GM21717 (cell line): ENCODE data around the gene HIBADH.

Experiments used
- ATAC-seq: cut with Tn5 transposase; IDR thresholded peaks from one replicate; pipeline ENCODE4 v1.9.1; 2021; ENCODE audit warnings: mild to moderate bottlenecking, moderate library complexity; ENCODE audit not compliant: unreplicated experiment

The HIBADH gene

DNA sequence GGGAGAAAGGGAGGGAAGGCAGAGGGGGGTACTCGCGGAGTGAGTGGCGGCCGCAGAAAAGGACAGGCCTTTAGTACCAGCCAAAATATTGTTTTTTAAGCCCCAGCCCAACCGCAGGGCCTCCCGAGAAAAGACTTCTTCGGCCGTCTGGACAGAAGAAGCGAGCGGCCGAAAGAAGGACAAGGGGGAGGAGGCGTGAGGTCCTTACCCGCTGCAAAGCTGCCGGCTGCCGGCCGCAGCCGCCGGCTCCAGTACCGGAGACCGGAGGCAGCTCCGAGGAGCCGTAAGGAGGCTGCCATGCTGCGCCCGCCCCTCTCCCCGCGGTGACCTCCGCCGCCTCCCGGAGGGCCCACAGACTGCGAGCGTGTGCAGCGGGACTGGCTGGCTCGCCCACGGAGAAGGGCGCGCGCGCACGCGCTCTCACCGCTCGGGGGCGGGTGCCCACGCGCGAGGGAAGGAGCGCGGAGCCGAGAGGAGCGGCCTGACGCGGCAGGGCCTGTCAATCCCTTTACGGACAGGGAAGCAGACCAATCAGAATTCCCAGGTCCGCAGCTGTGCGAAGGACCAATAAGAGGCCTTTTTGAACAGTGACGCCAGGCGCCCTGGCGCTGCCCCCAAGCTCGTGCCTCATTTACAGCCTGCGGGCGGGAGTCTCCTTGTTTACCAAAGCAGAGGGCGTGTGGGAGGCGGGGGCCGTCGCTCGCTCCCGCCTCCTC lies at the start of gene HIBADH:
Gene HIBADH, minus strand, starts transcription at position 394 of the 716 bp plus-strand sequence. Its CDS starts 95 bp downstream, at position 299.
- peak; percentile 99 for ATAC-seq

- ATAC-seq, result no peak
Observed at GRCh38 chr7:27712217-27712616, 49.5 kb upstream of the HIBADH start.

DNA sequence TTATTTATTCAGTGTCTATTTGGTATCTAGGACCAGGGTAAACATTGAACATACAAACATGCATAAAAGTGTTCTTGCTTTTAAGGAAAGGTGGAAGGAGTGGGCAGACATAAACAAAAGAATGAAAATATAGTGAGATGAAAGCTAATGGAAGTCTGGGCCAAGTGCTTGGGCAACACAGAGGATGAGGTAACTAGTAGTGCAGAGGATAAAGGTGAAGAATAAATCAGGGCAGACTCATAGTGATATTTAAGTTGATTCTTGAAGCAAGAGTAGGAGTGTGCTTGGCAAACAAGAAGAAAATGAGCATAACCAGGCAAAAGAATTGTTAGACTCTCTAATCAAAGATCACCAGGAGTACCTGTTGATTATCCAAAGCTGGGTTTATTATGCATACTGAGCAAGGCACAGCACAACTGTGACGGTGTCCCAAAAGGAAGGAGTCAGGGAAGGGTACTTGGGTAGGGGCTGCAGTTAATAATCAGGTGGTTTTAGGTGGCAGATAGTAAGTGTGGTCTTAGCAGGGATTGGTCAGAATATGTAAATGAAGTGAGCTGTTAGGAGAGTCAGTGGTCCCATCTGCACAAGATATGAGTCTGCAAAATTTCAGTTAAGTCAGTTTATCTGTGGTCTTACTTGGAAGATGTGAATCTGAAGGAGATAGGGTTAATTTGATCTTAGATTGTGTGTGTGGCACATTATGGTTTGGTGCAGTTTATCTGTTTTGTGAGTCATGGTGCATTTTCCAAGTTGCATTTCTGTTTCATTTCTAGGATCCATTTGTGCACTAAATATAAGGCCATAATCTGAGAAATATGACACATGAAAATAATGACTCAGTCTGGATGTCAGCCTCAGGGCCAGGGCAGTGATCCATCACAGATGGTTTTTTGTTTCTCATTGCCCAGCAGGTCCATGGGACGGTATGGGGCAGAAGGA lies 46.7 kb upstream of the HIBADH start:
- no peak for ATAC-seq

GRCh38 chr7:27708485-27708884 lies 45.8 kb upstream of the HIBADH start:
- ATAC-seq, result no peak

DNA sequence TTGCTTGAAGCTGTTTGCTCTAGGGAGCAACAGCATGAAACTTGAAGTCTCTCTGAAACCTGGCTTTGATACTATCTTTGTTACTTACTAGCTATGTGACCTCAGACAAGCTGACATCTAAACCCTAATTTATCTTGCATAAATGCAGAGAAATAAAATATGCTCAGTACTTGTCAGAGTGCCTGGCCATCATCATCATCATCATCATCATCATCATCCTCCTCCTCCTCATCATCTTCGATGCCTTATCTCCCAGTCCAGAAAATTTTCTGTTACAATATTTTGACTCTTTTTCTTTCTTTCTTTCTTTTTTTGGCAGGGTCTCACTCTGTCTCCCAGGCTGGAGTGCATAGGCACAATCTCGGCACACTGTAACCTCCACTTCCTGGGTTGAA lies 42.5 kb upstream of the HIBADH start:
- no peak for ATAC-seq

DNA sequence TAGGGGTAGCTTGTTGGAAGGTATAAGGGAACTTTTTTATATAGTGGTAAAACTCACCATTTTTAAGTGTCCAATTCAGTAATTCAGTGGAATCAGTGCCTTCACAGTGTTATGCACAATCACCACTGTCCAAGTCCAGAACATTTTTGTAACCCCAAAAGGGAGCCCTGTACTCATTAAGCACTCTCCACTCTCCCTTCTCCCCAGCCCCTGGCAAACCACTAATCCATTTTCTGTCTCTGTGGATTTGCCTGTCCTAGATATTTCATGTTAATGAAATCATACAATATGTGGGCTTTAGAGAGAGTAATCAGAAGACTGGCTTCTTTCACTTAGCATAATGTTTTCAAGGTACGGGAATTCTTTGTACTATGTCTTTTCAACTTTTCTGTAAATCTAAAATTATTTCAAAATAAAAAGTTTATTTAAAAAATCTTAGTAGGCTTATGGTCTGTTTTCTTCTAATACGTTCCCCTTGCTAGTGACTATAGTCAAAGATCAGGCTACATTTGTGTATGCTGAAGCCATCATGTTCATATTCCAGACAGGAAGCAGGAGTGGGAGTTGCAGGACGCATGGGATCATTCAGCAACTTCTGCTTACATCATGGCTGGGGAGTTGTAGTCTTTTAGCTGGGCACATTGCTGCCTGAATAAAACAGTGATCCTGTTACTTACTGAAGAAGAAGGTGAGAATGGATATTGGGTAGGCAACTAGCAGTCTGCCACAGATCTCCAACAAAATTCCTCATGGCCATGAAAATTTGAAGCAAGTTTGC lies 41.9 kb upstream of the HIBADH start:
- no peak for ATAC-seq

DNA sequence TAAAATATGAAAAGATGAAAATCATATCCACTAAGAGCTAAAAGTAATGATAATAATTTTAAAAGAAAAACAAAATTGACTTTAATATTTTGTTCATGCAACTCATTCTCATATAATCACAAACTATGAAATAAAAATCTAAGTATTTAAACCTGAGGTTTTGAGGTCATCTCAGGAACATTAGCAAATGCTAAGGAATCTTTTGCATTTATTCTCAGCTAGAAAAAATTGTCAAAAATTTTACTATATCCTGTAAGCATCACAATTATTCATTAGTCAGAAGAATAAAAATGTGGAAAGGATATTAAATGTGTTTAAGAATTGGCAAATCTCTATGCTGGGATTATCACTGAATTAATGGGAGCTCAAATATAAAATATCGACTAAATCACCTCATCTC lies 40.5 kb upstream of the HIBADH start:
- ATAC-seq, result no peak

DNA sequence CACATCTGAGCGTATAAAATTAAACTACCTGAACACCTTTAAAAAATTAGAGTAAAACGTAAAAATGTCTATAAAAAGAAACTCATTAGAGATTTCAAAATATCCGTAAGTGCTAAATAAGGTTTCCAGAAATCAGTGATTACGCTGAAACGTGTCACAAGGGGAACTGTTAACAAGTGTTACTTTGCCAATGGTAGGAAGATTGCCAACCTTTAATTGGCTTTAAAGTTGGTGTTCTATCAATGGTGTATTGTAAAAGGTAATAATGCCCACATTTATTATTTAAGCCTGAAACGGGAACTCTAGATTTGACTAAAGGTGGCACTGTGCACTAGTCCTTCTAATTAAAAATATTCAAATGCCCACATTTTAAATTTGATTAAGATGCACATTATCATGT lies 37.8 kb upstream of the HIBADH start:
- ATAC-seq, result no peak

GRCh38 chr7:27699751-27700150 lies 37.1 kb upstream of the HIBADH start:
- ATAC-seq, result no peak

GRCh38 chr7:27697861-27698430 lies 35.3 kb upstream of the HIBADH start:
- peak; percentile 86 for ATAC-seq

DNA sequence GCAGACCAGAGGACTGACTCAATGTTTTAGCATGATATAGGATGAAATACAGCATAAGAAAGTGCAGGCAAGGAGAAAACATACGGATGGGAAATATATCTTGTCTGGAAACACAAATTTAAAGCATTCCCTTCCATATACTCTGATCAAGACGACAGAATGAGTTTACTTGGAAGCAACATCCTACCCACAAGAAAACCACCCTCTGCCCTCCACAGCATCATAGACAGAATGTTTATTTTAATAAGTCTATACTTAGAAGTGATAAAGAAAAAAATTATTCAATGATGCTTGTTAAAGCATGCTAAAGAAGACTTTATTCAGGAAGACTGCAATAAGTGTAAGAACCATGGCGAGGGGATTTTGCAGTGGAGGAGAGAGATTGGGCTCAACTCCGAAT lies 32.4 kb upstream of the HIBADH start:
- no peak for ATAC-seq

GRCh38 chr7:27693794-27694193 lies 31.1 kb upstream of the HIBADH start:
- ATAC-seq, result no peak

DNA sequence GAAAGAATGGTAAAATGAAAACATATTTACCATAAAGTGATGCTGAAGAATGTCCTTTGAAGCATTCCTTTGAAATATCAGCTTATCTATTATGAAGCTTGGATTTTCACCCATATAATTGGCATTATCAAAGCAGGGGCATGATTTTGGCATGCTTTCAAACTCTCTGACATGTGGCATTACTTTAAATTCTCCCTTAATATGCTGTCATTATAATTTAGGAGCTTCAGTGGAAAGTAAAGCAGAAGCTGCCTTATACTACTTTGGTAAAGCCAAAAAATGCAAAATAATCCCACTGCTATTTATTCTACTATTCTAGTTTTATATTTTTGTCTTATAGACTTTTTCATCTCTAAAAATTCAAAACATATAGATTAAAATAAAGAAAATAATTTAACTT lies 28.0 kb upstream of the HIBADH start:
- no peak for ATAC-seq

- ATAC-seq, result no peak
Observed at GRCh38 chr7:27689591-27690164, 27.0 kb upstream of the HIBADH start.

DNA sequence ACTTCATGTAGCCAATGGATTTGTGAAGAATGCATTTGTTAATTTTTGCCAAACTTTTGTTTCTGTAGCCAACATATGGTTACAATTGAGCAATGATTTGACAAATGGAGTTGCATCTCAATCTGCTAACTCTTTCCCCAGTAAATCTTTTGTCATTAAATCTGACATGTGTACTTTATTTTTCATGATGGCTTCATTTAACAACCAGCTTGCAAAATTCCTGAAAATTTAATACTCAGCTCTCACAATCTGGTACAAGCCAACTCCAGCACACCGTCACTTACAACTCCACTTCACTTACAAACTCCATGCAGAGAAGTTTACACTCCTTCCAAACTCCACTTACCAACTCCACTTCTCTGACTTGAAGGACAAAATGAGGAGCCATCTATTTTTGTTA lies 26.5 kb upstream of the HIBADH start:
- ATAC-seq, result no peak

GRCh38 chr7:27688646-27689045 lies 26.0 kb upstream of the HIBADH start:
- no peak for ATAC-seq

GRCh38 chr7:27688056-27688455 lies 25.4 kb upstream of the HIBADH start:
- ATAC-seq, result no peak

- ATAC-seq, result no peak
Observed at GRCh38 chr7:27686315-27686714, 23.6 kb upstream of the HIBADH start.

GRCh38 chr7:27685893-27686292 lies 23.2 kb upstream of the HIBADH start:
- no peak for ATAC-seq

DNA sequence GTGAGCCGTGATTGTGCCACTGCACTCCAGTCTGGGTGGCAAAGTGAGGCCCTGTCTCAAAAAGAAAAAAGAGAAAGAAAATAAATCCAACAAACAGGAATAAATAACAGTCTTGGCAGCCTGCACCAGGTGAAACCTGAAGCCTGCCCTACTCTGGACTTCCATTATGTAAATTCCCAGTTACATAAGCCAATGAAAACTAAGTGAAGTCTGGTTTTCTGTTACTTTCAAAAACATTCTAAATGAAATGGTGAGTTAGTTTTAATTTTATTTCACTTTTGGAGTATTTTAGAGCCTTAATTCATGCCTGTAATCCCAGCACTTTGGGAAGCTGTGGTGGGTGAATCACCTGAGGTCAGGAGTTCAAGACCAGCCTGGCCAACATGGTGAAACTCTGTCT lies 22.5 kb upstream of the HIBADH start:
- ATAC-seq, result no peak

GRCh38 chr7:27684491-27684890 lies 21.8 kb upstream of the HIBADH start:
- ATAC-seq, result no peak
